GM08714 (cell line): ENCODE measurements around the gene VPS13D.

Experiments used
- H3K4me3 ChIP-seq: fragments of 200-500 bp; sonication (Bioruptor generic); 2 replicates; pipeline ENCODE4 v1.5.1; 2014; ENCODE audit warnings: mild to moderate bottlenecking, low read length, inconsistent platforms
- ZNF274 ChIP-seq: IDR thresholded peaks from 2 replicates; pipeline ENCODE4 v1.6.1; 2012; ENCODE audit warnings: mild to moderate bottlenecking, low read depth, low read length

The VPS13D gene

GRCh38 chr1:12437629-12438028 lies 207.8 kb downstream of the VPS13D start:
- H3K4me3 ChIP-seq = no peak overlapping the region
- no peak for TF ChIP-seq ZNF274

- TF ChIP-seq ZNF274 = no peak
- H3K4me3 ChIP-seq = no peak overlapping the region
Measured at GRCh38 chr1:12438349-12438924, 208.6 kb downstream of the VPS13D start.

- no peak for TF ChIP-seq ZNF274
- H3K4me3 ChIP-seq = no peak overlapping the region
Measured at GRCh38 chr1:12439073-12439472, 209.2 kb downstream of the VPS13D start.

GRCh38 chr1:12441414-12442105 lies 211.7 kb downstream of the VPS13D start:
- H3K4me3 ChIP-seq = no peak overlapping the region
- no peak for TF ChIP-seq ZNF274

GRCh38 chr1:12442217-12442616 lies 212.4 kb downstream of the VPS13D start:
- no peak for TF ChIP-seq ZNF274
- no peak overlapping the region for H3K4me3 ChIP-seq

GRCh38 chr1:12443151-12443550 lies 213.3 kb downstream of the VPS13D start:
- TF ChIP-seq ZNF274 = no peak
- H3K4me3 ChIP-seq = no peak overlapping the region

GRCh38 chr1:12444329-12444841 lies 214.6 kb downstream of the VPS13D start:
- H3K4me3 ChIP-seq = no peak overlapping the region

GRCh38 chr1:12445257-12445656 lies 215.4 kb downstream of the VPS13D start:
- H3K4me3 ChIP-seq = no peak overlapping the region
- TF ChIP-seq ZNF274 = no peak

More at GRCh38 chr1:12444329-12444841, 214.6 kb downstream of the VPS13D start:
- no peak for TF ChIP-seq ZNF274

GRCh38 chr1:12446593-12446992 lies 216.8 kb downstream of the VPS13D start:
- no peak for TF ChIP-seq ZNF274

GRCh38 chr1:12447307-12447706 lies 217.5 kb downstream of the VPS13D start:
- H3K4me3 ChIP-seq = no peak overlapping the region
- TF ChIP-seq ZNF274 = no peak

More at GRCh38 chr1:12446593-12446992, 216.8 kb downstream of the VPS13D start:
- H3K4me3 ChIP-seq = no peak overlapping the region

GRCh38 chr1:12447849-12448312 lies 218.1 kb downstream of the VPS13D start:
- H3K4me3 ChIP-seq = no peak overlapping the region
- TF ChIP-seq ZNF274 = no peak

GRCh38 chr1:12448746-12449177 lies 218.9 kb downstream of the VPS13D start:
- no peak for TF ChIP-seq ZNF274
- no peak overlapping the region for H3K4me3 ChIP-seq

- no peak overlapping the region; the same call in 1 of the 2 replicates for H3K4me3 ChIP-seq
- no peak for TF ChIP-seq ZNF274
Measured at GRCh38 chr1:12450090-12450755, 220.4 kb downstream of the VPS13D start.

- H3K4me3 ChIP-seq = no peak overlapping the region
- TF ChIP-seq ZNF274 = no peak
Measured at GRCh38 chr1:12450756-12451559, 221.1 kb downstream of the VPS13D start.

GRCh38 chr1:12451560-12451900 lies 221.7 kb downstream of the VPS13D start:
- no peak overlapping the region for H3K4me3 ChIP-seq
- TF ChIP-seq ZNF274 = no peak
